Pancreas (tissue), 10 donors: ENCODE measurements around the gene PEX19. TPM values are rescaled to one million over a fixed set of nuclear protein-coding genes. Genes with fewer than 3 reads are reported as not detected.

ENCODE experiments used
- ATAC-seq, 4 donors: fragments of 200-7000 bp; cut with Tn5 transposase; one replicate each; pipeline versions ENCODE4 v1.8.0 to v1.9.1; 2020; ENCODE audit warnings: mild to moderate bottlenecking in 4 of 4, moderate library complexity in 4 of 4
- DNase-seq, 6 donors: peaks; one replicate each; pipeline ENCODE4 v3.0.0-alpha.2; 2020
- FAIRE-seq: peaks from 2 replicates; lab custom pipeline; 2012; peaks lifted over from hg19 to GRCh38; lab: Jason Lieb, UNC
- H3K27ac ChIP-seq, 4 donors: fragments of 200-600 bp; sonication (generic); 1 replicate in 3 of 4; 2 replicates in 1 of 4; pipeline versions ENCODE4 v1.5.0 to v1.8.0; 2020
- H3K27me3 ChIP-seq, 4 donors: fragments of 200-600 bp; one replicate each; pipeline ENCODE4 v1.8.0; 2021
- H3K36me3 ChIP-seq, 3 donors: fragments of 200-600 bp; sonication (generic) in 1 of 3; one replicate each; pipeline versions ENCODE4 v1.5.0 to v1.8.0; 2020 to 2021
- H3K4me1 ChIP-seq, 3 donors: fragments of 200-600 bp; one replicate each; pipeline ENCODE4 v1.8.0; 2021
- H3K4me3 ChIP-seq, 4 donors: fragments of 200-600 bp; sonication (generic) in 2 of 4; one replicate each; pipeline versions ENCODE4 v1.5.0 to v1.8.0; 2020 to 2021
- H3K9me3 ChIP-seq, 4 donors: fragments of 200-600 bp; one replicate each; pipeline ENCODE4 v1.8.0; 2021
- WGBS, 2 donors: extraction: QIAGEN DNeasy Blood & Tissue Kit; methylation state at CpG; one replicate each; pipeline ENCODE4 v1.1.7; 2013; 5-methylcytosine and 5-hydroxymethylcytosine counted together
- intact Hi-C, 3 donors: fragments of 100-400 bp; cut with DNase I; formaldehyde crosslinking; loops; one replicate each; pipeline versions ENCODE4 v1.11.1 to v1.14.2; 2022
- polyA plus RNA-seq, 2 donors: library from polyadenylated mRNA; stranded (reverse); fragments of 200-250 nt; gene quantifications; one replicate each; pipeline ENCODE4 v1.2.3, GENCODE V29; 2013
- total RNA-seq, 6 donors: library from RNA; stranded (reverse); fragmentation: NEBNext Ultra II Directional in 4 of 6; extraction: Animal tissue kit (Norgen Biotek cat#: 25700) in 4 of 6; gene quantifications; one replicate each; pipeline versions ENCODE4 v1.2.1 to v1.2.4, GENCODE V29; 2021 to 2023
- TF ChIP-seq, protein P1 (sequence below), 4 donors: fragments of 200-600 bp; sonication (generic) in 3 of 4; IDR thresholded peaks; one replicate each; pipeline versions ENCODE4 v1.5.0 to v1.8.0; 2021; ENCODE audit warnings: antibody characterized with exemption in 4 of 4
- donor health status: healthy with polysubstance abuse.
- donor health status: DM: no; HTN: no; CAD: no; lungs with moderate emphysema.
- donor health status: DM: no; HTN: no; CAD: no.
- donor health status: control.
- donor health status: control.
- donor health status: Bipolar disorder and iron deficiency.
- donor health status: DM: yes; HTN: yes; CAD: no.
- donor health status: DM: no; HTN: no; CAD: no.
- donor health status: DM: no; HTN: no; CAD: no.
- donor health status: DM: yes; HTN: yes; CAD: no.

Gene PEX19
- total and polyA plus RNA-seq, 8 donors, result 6.8 to 27.9 (median 20.8) TPM

DNA sequence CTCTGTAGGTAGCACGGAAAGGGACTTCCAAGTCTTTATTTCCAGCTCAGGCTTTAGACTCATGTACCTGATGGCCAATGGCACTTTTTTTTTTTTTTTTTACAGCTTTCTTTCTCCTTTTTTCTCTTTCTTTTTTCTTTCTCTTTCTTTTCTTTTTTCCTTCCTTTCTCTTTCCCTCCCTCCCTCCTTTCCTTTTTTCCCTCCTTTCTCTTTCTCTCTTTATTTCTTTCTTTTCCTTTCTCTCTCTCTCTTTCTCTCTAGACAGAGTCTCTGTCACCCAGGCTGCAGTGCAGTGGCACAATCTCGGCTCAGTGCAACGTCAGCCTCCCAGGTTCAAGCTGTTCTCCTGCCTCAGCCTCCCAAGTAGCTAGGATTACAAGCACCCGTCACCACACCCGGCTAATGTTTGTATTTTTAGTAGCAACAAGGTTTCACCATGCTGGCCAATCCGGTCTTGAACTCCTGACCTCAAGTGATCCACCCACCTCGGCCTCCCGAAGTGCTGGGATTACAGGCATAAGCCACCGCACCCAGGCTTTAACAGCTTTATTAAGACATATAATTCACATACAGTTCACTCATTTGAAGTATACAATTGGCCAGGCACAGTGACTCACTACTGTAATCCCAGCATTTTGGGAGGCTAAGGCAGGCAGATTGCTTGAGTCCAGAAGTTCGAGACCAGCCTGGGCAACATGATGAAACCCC is 17.5 kb downstream of the PEX19 start:
- Histone ChIP-seq H3K27ac (no peak overlapping the region), H3K27me3 (no peaks in the 10 kb centered on the region), H3K4me1 (no peaks in the 10 kb centered on the region), H3K36me3 (no peaks in the 10 kb centered on the region), H3K4me3 (no peak overlapping the region), H3K9me3 (no peaks in the 10 kb centered on the region)
- DNase-seq (no peak), FAIRE-seq (no peak), ATAC-seq (no peak)
- intact Hi-C loops, result no loop called here
- TF ChIP-seq, protein P1, sequence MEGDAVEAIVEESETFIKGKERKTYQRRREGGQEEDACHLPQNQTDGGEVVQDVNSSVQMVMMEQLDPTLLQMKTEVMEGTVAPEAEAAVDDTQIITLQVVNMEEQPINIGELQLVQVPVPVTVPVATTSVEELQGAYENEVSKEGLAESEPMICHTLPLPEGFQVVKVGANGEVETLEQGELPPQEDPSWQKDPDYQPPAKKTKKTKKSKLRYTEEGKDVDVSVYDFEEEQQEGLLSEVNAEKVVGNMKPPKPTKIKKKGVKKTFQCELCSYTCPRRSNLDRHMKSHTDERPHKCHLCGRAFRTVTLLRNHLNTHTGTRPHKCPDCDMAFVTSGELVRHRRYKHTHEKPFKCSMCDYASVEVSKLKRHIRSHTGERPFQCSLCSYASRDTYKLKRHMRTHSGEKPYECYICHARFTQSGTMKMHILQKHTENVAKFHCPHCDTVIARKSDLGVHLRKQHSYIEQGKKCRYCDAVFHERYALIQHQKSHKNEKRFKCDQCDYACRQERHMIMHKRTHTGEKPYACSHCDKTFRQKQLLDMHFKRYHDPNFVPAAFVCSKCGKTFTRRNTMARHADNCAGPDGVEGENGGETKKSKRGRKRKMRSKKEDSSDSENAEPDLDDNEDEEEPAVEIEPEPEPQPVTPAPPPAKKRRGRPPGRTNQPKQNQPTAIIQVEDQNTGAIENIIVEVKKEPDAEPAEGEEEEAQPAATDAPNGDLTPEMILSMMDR (IDR thresholded peaks at IDR 0.05), result no peak
- WGBS, 2 donors, result 79 to 81% methylated on average over 10 of the region's 10 CpGs

GRCh38 chr1:160264795-160265307 is 20.1 kb downstream of the PEX19 start:
- ATAC-seq, result no peak

DNA sequence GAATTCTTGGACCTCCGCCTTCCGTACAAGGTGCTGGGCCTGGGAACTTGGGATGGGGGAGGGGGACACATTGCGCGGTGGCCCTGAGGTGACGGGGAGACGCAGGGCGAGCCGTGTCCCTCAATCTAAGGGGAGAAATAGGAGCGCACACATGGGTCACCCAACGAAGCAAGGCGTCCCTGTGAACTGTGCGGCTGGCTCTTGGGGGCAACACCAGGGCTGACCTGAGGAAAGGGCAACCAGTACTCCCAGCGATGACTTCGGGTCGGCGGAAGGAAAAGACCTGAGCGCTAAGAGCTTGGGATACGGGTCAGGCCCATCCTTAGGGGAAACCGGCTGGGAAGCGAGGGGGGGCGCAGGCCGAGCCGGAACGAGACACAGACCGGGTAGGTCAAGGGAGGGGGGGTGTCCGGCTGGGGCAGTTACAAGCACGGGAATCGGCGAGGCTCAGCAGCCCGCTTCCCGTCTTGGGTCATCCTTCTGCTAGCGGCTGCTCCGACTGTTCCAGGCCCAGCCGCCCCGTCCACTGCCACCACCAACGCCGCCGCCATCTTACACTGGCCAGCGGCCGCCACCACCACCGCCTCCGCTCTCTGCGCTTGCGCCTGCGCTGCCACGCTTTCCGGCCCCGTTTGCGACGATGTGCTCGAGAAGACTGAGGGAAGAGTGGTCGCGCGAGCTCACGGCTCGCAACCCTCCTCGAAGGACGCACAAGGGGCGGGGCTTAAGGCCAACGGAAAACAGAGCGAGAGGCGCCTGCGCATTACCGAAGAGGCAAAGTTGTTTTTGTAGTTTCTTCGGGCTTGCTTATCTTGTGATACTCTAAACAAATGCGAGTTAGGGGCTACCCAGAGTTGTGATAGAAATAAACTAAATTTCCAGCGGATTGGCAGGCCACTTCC is 22.8 kb downstream of the PEX19 start, which contains the start of gene DCAF8:
Gene DCAF8 (minus strand): TSS at position 657 of the 902 bp plus-strand sequence. CDS start 18,541 bp downstream, outside the sequence.
- FAIRE-seq, result no peak
- peaks cover 8 to 27% (median 19%) of the 10 kb centered on the region in 3 donors for H3K4me1 ChIP-seq
- ATAC-seq, result peak; percentile 96 to 99 (median 98)
- no peaks in the 10 kb centered on the region for H3K36me3 ChIP-seq
- WGBS, 2 donors, result 0% methylated on average over 62 to 67 of the region's 67 CpGs
- H3K27me3 ChIP-seq, result no peaks in the 10 kb centered on the region
- intact Hi-C loops, result no loop called here
- H3K4me3 ChIP-seq, result peak within 1 kb of the TSS; percentile 62 to 95 (median 77)
- DNase-seq, result peak; percentile 98 to 99 (median 98)
- no peaks in the 10 kb centered on the region for H3K9me3 ChIP-seq
- TF ChIP-seq, protein P1 (IDR thresholded peaks at IDR 0.05), result no peak
- H3K27ac ChIP-seq, result peak within 1 kb of the TSS; percentile 86 to 98 (median 92)

More at GRCh38 chr1:160264795-160265307, 20.1 kb downstream of the PEX19 start:
- Histone ChIP-seq H3K27me3 (no peaks in the 10 kb centered on the region), H3K36me3 (no peaks in the 10 kb centered on the region), H3K4me3 (no peak overlapping the region), H3K9me3 (no peaks in the 10 kb centered on the region), H3K4me1 (peaks cover 3 to 12% (median 12%) of the 10 kb centered on the region in 3 donors), H3K27ac (no peak overlapping the region)
- intact Hi-C loops, result no loop called here
- TF ChIP-seq, protein P1 (IDR thresholded peaks at IDR 0.05), result no peak
- DNase-seq, result no peak
- 62 to 69% methylated on average over 4 of the region's 4 CpGs for WGBS, 2 donors
- FAIRE-seq, result no peak

GRCh38 chr1:160261556-160261892 is 23.4 kb downstream of the PEX19 start:
- FAIRE-seq (no peak), ATAC-seq (peak; percentile 65 to 82 (median 67)), DNase-seq (peak in 3 of 6 donors; percentile 52 to 55 (median 52))
- Histone ChIP-seq H3K27me3 (no peaks in the 10 kb centered on the region), H3K9me3 (no peaks in the 10 kb centered on the region), H3K4me1 (peaks cover 13 to 33% (median 25%) of the 10 kb centered on the region in 3 donors), H3K36me3 (no peaks in the 10 kb centered on the region), H3K27ac (peak overlapping the region; percentile 86 to 98 (median 92)), H3K4me3 (peak overlapping the region; percentile 62 to 95 (median 77))
- intact Hi-C loops, result no loop called here
- TF ChIP-seq, protein P1 (IDR thresholded peaks at IDR 0.05), result no peak
- 0% methylated on average over 8 of the region's 8 CpGs for WGBS, 2 donors
